HepG2 (cell line): ENCODE results near the gene OPRL1. TPM values are rescaled to one million over a fixed set of nuclear protein-coding genes. Genes with fewer than 3 reads are reported as not detected.
A peak's percentile ranks its signal among the peaks of the same experiment; 100 is the strongest.

Experiments
- ETV5 ChIP-seq: IDR thresholded peaks from 2 replicates; pipeline ENCODE4 v1.6.1; 2018; ENCODE audit warnings: missing biosample characterization, missing genetic modification reagents, inconsistent platforms, borderline replicate concordance
- RNF2 ChIP-seq: fragments of 450-650 bp; conservative IDR thresholded peaks from 2 replicates; pipeline ENCODE4 v1.6.1; 2016; ENCODE audit warnings: low read depth
- ZNF44 ChIP-seq: sonication (generic); formaldehyde crosslinking; IDR thresholded peaks from 2 replicates; pipeline ENCODE4 v1.5.1; 2020; ENCODE audit warnings: mild to moderate bottlenecking, missing genetic modification reagents
- ZNF619 ChIP-seq: sonication (generic); formaldehyde crosslinking; IDR thresholded peaks from 2 replicates; pipeline ENCODE4 v1.4.0; 2020; ENCODE audit warnings: mild to moderate bottlenecking, missing genetic modification reagents
- polyA plus RNA-seq, 8 experiments: library from polyadenylated mRNA; depleted of rRNA in 3 of 8; stranded (reverse) in 7 of 8; unstranded in 1 of 8; fragments of >200 nt; fragmentation: Illumina TruSeq in 4 of 8; extraction: Trizol in 4 of 8; gene quantifications; 2 replicates each; pipeline versions ENCODE4 v1.2.1 to v1.2.3, GENCODE V29; 2011 to 2016; ENCODE audit warnings: low read depth in 4 of 8, missing spikeins in 1 of 8, mixed read lengths in 1 of 8; ENCODE audit not compliant: insufficient read depth in 1 of 8
- total RNA-seq, 5 experiments: library from RNA; depleted of rRNA; stranded (reverse); fragments of >200 nt; fragmentation: Illumina TruSeq; extraction: Trizol; gene quantifications; 2 replicates each; pipeline ENCODE4 v1.2.3, GENCODE V29; 2016; ENCODE audit warnings: low read depth in 1 of 5
- TF ChIP-seq, protein P1 (sequence below): sonication (generic); formaldehyde crosslinking; IDR thresholded peaks from 2 replicates; pipeline ENCODE4 v1.5.1; 2020; ENCODE audit warnings: mild to moderate bottlenecking, missing genetic modification reagents, moderate library complexity
- TF ChIP-seq, protein P2 (sequence below): IDR thresholded peaks from 2 replicates; pipeline ENCODE4 v1.6.1; 2016; ENCODE audit warnings: low read depth, borderline replicate concordance
- TF ChIP-seq, protein P3 (sequence below): sonication (generic); formaldehyde crosslinking; IDR thresholded peaks from 2 replicates; pipeline ENCODE4 v1.5.0; 2020; ENCODE audit warnings: mild to moderate bottlenecking, missing genetic modification reagents

Gene OPRL1
- total and polyA plus RNA-seq, 2 of the 13 experiments (the other 11 are each of a cell fraction or from before 2014, with no cell fraction given), result 0.35 to 0.71 TPM

DNA sequence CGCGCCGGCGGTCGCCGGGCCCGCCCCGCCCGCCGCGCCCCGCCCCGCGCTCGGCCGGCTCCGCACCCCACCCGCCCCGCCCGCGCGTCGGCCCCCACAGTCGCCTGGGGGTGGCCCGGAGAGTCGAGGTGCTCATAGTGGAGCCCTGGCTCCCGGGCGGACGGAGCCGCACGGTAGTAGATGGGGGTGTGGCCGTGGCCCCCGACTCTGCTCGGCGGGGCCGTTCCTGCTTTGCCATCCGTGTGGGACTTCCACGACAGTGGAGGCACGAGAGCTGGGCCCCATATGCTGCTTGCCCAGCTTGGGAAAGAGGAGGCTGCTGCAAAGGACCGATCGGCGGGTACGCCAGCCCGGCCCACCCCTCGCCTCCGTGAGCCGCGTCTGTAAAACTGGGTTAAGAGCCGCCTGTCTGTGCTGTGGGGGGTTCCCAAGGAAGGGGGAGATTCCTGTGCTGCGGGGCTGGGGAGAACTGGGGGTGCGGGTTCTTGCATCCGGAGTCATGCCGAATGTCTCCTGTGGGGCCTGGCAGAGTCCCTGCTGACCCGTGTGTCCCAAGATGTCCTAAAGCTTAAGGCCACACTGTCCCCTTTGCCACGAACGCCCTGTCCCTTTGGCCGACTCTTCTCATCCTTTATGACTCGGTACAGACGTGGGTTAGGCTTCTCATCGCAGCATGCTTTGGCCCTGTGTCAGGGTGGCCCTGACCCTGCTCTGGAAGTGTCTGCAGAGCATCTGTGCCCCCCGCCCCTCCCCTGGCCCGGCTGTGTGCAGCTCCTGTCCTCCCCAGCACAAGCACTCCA is at the start of gene OPRL1 (continued):
- TF ChIP-seq, protein P1, sequence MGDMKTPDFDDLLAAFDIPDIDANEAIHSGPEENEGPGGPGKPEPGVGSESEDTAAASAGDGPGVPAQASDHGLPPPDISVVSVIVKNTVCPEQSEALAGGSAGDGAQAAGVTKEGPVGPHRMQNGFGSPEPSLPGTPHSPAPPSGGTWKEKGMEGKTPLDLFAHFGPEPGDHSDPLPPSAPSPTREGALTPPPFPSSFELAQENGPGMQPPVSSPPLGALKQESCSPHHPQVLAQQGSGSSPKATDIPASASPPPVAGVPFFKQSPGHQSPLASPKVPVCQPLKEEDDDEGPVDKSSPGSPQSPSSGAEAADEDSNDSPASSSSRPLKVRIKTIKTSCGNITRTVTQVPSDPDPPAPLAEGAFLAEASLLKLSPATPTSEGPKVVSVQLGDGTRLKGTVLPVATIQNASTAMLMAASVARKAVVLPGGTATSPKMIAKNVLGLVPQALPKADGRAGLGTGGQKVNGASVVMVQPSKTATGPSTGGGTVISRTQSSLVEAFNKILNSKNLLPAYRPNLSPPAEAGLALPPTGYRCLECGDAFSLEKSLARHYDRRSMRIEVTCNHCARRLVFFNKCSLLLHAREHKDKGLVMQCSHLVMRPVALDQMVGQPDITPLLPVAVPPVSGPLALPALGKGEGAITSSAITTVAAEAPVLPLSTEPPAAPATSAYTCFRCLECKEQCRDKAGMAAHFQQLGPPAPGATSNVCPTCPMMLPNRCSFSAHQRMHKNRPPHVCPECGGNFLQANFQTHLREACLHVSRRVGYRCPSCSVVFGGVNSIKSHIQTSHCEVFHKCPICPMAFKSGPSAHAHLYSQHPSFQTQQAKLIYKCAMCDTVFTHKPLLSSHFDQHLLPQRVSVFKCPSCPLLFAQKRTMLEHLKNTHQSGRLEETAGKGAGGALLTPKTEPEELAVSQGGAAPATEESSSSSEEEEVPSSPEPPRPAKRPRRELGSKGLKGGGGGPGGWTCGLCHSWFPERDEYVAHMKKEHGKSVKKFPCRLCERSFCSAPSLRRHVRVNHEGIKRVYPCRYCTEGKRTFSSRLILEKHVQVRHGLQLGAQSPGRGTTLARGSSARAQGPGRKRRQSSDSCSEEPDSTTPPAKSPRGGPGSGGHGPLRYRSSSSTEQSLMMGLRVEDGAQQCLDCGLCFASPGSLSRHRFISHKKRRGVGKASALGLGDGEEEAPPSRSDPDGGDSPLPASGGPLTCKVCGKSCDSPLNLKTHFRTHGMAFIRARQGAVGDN (CRISPR knock-in tag), result peak; percentile 64
- TF ChIP-seq RNF2, result 0 out of 2 replicates have a peak, but pooled peaks have one; percentile 23
- TF ChIP-seq, protein P2, sequence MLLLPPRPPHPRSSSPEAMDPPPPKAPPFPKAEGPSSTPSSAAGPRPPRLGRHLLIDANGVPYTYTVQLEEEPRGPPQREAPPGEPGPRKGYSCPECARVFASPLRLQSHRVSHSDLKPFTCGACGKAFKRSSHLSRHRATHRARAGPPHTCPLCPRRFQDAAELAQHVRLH (CRISPR knock-in tag), result 0 out of 2 replicates have a peak, but pooled peaks have one; percentile 29
- TF ChIP-seq, protein P3, sequence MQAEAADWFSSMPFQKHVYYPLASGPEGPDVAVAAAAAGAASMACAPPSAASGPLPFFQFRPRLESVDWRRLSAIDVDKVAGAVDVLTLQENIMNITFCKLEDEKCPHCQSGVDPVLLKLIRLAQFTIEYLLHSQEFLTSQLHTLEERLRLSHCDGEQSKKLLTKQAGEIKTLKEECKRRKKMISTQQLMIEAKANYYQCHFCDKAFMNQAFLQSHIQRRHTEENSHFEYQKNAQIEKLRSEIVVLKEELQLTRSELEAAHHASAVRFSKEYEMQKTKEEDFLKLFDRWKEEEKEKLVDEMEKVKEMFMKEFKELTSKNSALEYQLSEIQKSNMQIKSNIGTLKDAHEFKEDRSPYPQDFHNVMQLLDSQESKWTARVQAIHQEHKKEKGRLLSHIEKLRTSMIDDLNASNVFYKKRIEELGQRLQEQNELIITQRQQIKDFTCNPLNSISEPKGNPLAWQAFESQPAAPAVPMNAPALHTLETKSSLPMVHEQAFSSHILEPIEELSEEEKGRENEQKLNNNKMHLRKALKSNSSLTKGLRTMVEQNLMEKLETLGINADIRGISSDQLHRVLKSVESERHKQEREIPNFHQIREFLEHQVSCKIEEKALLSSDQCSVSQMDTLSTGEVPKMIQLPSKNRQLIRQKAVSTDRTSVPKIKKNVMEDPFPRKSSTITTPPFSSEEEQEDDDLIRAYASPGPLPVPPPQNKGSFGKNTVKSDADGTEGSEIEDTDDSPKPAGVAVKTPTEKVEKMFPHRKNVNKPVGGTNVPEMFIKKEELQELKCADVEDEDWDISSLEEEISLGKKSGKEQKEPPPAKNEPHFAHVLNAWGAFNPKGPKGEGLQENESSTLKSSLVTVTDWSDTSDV (CRISPR knock-in tag), result peak; percentile 78; the same call in 1 of the 2 replicates
- peak; percentile 30; the same call in 1 of the 2 replicates for TF ChIP-seq ETV5 (CRISPR knock-in tag)
- peak; percentile 89 for TF ChIP-seq ZNF619 (CRISPR knock-in tag)
- TF ChIP-seq ZNF44 (CRISPR knock-in tag), result peak; percentile 82; the same call in 1 of the 2 replicates
